HCT116 (cell line): ENCODE data around the gene RGL4. TPM values are rescaled to one million over a fixed set of nuclear protein-coding genes. Genes with fewer than 3 reads are reported as not detected.

ENCODE experiments used
- ATAC-seq: fragments of 200-7000 bp; cut with Tn5 transposase; 2 replicates; pipeline ENCODE4 v1.9.1; 2020; ENCODE audit warnings: mild to moderate bottlenecking, moderate library complexity
- BruUV-seq: library from RNA; stranded (reverse); fragments of 400-500 nt; replicated peaks from 2 replicates; lab custom pipeline; 2021; lab: Mats Ljungman, UMichigan
- CTCF ChIA-PET: fragments of 300-600 bp; sonication (Branson Sonifier 250); formaldehyde crosslinking; loops from one replicate; lab custom pipeline; 2021; ENCODE audit warnings: antibody characterized with exemption; lab: Charles Lee
- POLR2A ChIA-PET: fragments of 300-600, 350-600 bp; sonication (Branson Sonifier 250); formaldehyde crosslinking; loops from one replicate; lab custom pipeline; 2021; ENCODE audit warnings: antibody characterized with exemption; lab: Charles Lee
- RAD21 ChIA-PET, 2 experiments: fragments of 300-600 bp; sonication (Branson Sonifier 250); formaldehyde crosslinking; loops; one replicate each; lab custom pipeline; 2023; ENCODE audit warnings: low total read pairs in 2 of 2; ENCODE audit not compliant: uncharacterized antibody in 2 of 2, unreplicated experiment in 2 of 2, low non-redundant PET in 1 of 2; lab: Charles Lee
- DNase-seq: peaks from one replicate; pipeline ENCODE4 v3.0.0-alpha.2; 2010; ENCODE audit warnings: low read depth, low spot score
- H2AFZ ChIP-seq: fragments of 200-600 bp; shearing (Covaris generic), sonication (generic); 2 replicates; pipeline ENCODE4 v1.6.1; 2017; ENCODE audit warnings: low read depth, mixed run types, mixed read lengths, antibody characterized with exemption, low read length; ENCODE audit not compliant: poor library complexity, severe bottlenecking
- H3K27ac ChIP-seq: 2 replicates; pipeline ENCODE4 v1.5.1; 2012; ENCODE audit warnings: low read depth, low read length
- H3K27me3 ChIP-seq: fragments of 200-600 bp; sonication (generic); 2 replicates; pipeline ENCODE4 v1.6.1; 2016; ENCODE audit warnings: mixed run types, low read length, mixed read lengths; ENCODE audit not compliant: insufficient read depth
- H3K36me3 ChIP-seq, 2 experiments: fragments of 200-500 bp in 1 of 2; fragments of 200-600 bp in 1 of 2; sonication (Bioruptor generic) in 1 of 2; sonication (generic) in 1 of 2; 2 replicates each; pipeline versions ENCODE4 v1.5.1 to v1.6.1; 2014 to 2016; ENCODE audit warnings: low read length in 2 of 2, inconsistent platforms in 1 of 2, mixed read lengths in 1 of 2, mixed run types in 1 of 2; ENCODE audit not compliant: insufficient read depth in 2 of 2, control insufficient read depth in 1 of 2
- H3K4me1 ChIP-seq, 2 experiments: fragments of 200-600 bp in 1 of 2; sonication (generic) in 1 of 2; 2 replicates each; pipeline versions ENCODE4 v1.5.1 to v1.6.1; 2012 to 2017; ENCODE audit warnings: low read length in 2 of 2, inconsistent platforms in 1 of 2, mild to moderate bottlenecking in 1 of 2, mixed read lengths in 1 of 2, mixed run types in 1 of 2, moderate library complexity in 1 of 2; ENCODE audit not compliant: insufficient read depth in 2 of 2, control insufficient read depth in 1 of 2
- H3K4me2 ChIP-seq: fragments of 200-600 bp; sonication (generic); 2 replicates; pipeline ENCODE4 v1.6.1; 2017; ENCODE audit warnings: mixed run types, low read length, mixed read lengths
- H3K4me3 ChIP-seq, 2 experiments: fragments of 200-600 bp in 1 of 2; sonication (generic) in 1 of 2; replicated peaks in 1 of 2; 2 replicates each; pipeline ENCODE4 v1.5.1; 2011 to 2016; ENCODE audit warnings: low read length in 2 of 2, control low read depth in 1 of 2, low read depth in 1 of 2, mild to moderate bottlenecking in 1 of 2, mixed read lengths in 1 of 2, mixed run types in 1 of 2
- H3K79me2 ChIP-seq: fragments of 200-600 bp; sonication (generic); 2 replicates; pipeline ENCODE4 v1.6.1; 2017; ENCODE audit warnings: mild to moderate bottlenecking, mixed run types, low read length, moderate library complexity, mixed read lengths; ENCODE audit not compliant: insufficient read depth
- H3K9ac ChIP-seq: fragments of 200-600 bp; sonication (generic); 2 replicates; pipeline ENCODE4 v1.6.1; 2016; ENCODE audit warnings: low read length, mixed read lengths
- H3K9me2 ChIP-seq: fragments of 200-600 bp; sonication (generic), shearing (Covaris generic); 2 replicates; pipeline ENCODE4 v1.6.1; 2017; ENCODE audit warnings: mixed run types, mild to moderate bottlenecking, moderate library complexity; ENCODE audit not compliant: insufficient read depth
- H3K9me3 ChIP-seq, 2 experiments: fragments of 200-500 bp in 1 of 2; fragments of 200-600 bp in 1 of 2; sonication (Bioruptor generic) in 1 of 2; sonication (generic) in 1 of 2; 2 replicates each; pipeline ENCODE4 v1.6.1; 2014 to 2017; ENCODE audit warnings: low read length in 2 of 2, mixed read lengths in 2 of 2, inconsistent platforms in 1 of 2, low read depth in 1 of 2, mild to moderate bottlenecking in 1 of 2, mixed run types in 1 of 2, moderate library complexity in 1 of 2; ENCODE audit not compliant: control insufficient read depth in 1 of 2, insufficient read depth in 1 of 2
- H4K20me1 ChIP-seq: fragments of 200-600 bp; sonication (generic), shearing (Covaris generic); 2 replicates; pipeline ENCODE4 v1.6.1; 2017; ENCODE audit warnings: mixed run types, mild to moderate bottlenecking, moderate library complexity; ENCODE audit not compliant: insufficient read depth
- CTCF ChIP-seq, 3 experiments: fragments of 200-600 bp in 1 of 3; sonication (generic) in 1 of 3; IDR thresholded peaks in 2 of 3; conservative IDR thresholded peaks in 1 of 3; 2 replicates each; pipeline ENCODE4 v1.5.1; 2012 to 2017; ENCODE audit warnings: low read depth in 2 of 3, low read length in 2 of 3, antibody characterized with exemption in 1 of 3, borderline replicate concordance in 1 of 3, control low read depth in 1 of 3, mild to moderate bottlenecking in 1 of 3, mixed read lengths in 1 of 3, mixed run types in 1 of 3, moderate library complexity in 1 of 3; ENCODE audit not compliant: insufficient read depth in 1 of 3
- EZH2 ChIP-seq: fragments of 200-600 bp; sonication (generic); IDR thresholded peaks from 2 replicates; pipeline ENCODE4 v1.6.1; 2017; ENCODE audit warnings: antibody characterized with exemption, mixed run types
- EZH2phosphoT487 ChIP-seq: fragments of 200-600 bp; IDR thresholded peaks from 2 replicates; pipeline ENCODE4 v1.6.1; 2018; ENCODE audit warnings: antibody characterized with exemption, borderline replicate concordance
- FOSL1 ChIP-seq: IDR thresholded peaks from 2 replicates; pipeline ENCODE4 v1.6.1; 2012; ENCODE audit warnings: low read depth
- JUND ChIP-seq: IDR thresholded peaks from 2 replicates; pipeline ENCODE4 v1.6.1; 2012
- SP1 ChIP-seq: IDR thresholded peaks from 2 replicates; pipeline ENCODE4 v1.6.1; 2012; ENCODE audit warnings: low read depth
- TCF7L2 ChIP-seq: IDR thresholded peaks from 2 replicates; pipeline ENCODE4 v1.7.0; 2011; ENCODE audit warnings: borderline replicate concordance, inconsistent platforms; ENCODE audit not compliant: insufficient read depth, insufficient read length; ENCODE audit errors: extremely low read depth
- ZBTB33 ChIP-seq: IDR thresholded peaks from 2 replicates; pipeline ENCODE4 v1.6.1; 2011; ENCODE audit warnings: mild to moderate bottlenecking, low read length, moderate library complexity; ENCODE audit not compliant: insufficient replicate concordance; ENCODE audit errors: extremely low read depth
- ZNF274 ChIP-seq: fragments of 200-500 bp; sonication (Bioruptor generic); IDR thresholded peaks from 2 replicates; pipeline ENCODE4 v1.6.1; 2014; ENCODE audit warnings: mild to moderate bottlenecking, low read depth, low read length, inconsistent platforms
- intact Hi-C: fragments of 100-400 bp; cut with micrococcal nuclease; formaldehyde crosslinking; loops from 2 replicates; pipeline ENCODE4 v1.10.0; 2022
- total RNA-seq: library from RNA; stranded (reverse); gene quantifications from one replicate; pipeline ENCODE4 v1.2.1, GENCODE V29; 2021; ENCODE audit not compliant: unreplicated experiment

Gene RGL4
- total RNA-seq, 1 experiment from 2014 or later: not detected

- DNase-seq (no peak), ATAC-seq (no peak)
- H3K27ac ChIP-seq: no peak overlapping the region
- H3K79me2 ChIP-seq: no peaks in the 10 kb centered on the region
- H3K36me3 ChIP-seq: peaks cover 5 to 13% of the 10 kb centered on the region in 2 experiments; a peak in 3 of 4 replicates
- H3K9ac ChIP-seq: no peak overlapping the region
- H3K9me3 ChIP-seq: no peaks in the 10 kb centered on the region
- ChIA-PET POLR2A (no interaction called here), CTCF (no interaction called here), RAD21 (no interaction called here)
- TF ChIP-seq EZH2phosphoT487 (no peak), FOSL1 (no peak), TCF7L2 (no peak), SP1 (no peak), EZH2 (no peak), CTCF (IDR thresholded peaks at IDR 0.05 in 2 of 3, conservative IDR thresholded peaks at IDR 0.05 in 1 of 3; ENCODE audit: borderline replicate concordance in 1 of 3, insufficient read depth in 1 of 3, low read depth in 2 of 3, low read length in 2 of 3) (no peak), ZNF274 (no peak), ZBTB33 (no peak), JUND (no peak)
- H4K20me1 ChIP-seq: no peaks in the 10 kb centered on the region
- no peak overlapping the region for H3K4me3 ChIP-seq
- no peaks in the 10 kb centered on the region for H3K4me1 ChIP-seq
- no peaks in the 10 kb centered on the region for H3K9me2 ChIP-seq
- intact Hi-C loops: no loop called here
- H3K27me3 ChIP-seq: no peaks in the 10 kb centered on the region
- no TSS peak for BruUV-seq
- H2AFZ ChIP-seq: no peak overlapping the region
- no peak overlapping the region for H3K4me2 ChIP-seq
These were observed 3.3 kb downstream of the RGL4 start for GRCh38 chr22:23693979-23694680.
